HG02678 (cell line): ENCODE results near the gene STH.

Experiments used
- ATAC-seq: cut with Tn5 transposase; IDR thresholded peaks from one replicate; pipeline ENCODE4 v1.9.1; 2021; ENCODE audit warnings: mild to moderate bottlenecking, moderate library complexity; ENCODE audit not compliant: unreplicated experiment

Gene STH

GRCh38 chr17:45966606-45967280, 32.3 kb upstream of the STH start:
- no peak for ATAC-seq

GRCh38 chr17:45967378-45967777, 31.7 kb upstream of the STH start:
- no peak for ATAC-seq

GRCh38 chr17:45968732-45969131, 30.3 kb upstream of the STH start:
- ATAC-seq = no peak

GRCh38 chr17:45969726-45970125, 29.3 kb upstream of the STH start:
- ATAC-seq = no peak

- no peak for ATAC-seq
Observed at GRCh38 chr17:45970659-45971058, 28.4 kb upstream of the STH start.

- no peak for ATAC-seq
Observed at GRCh38 chr17:45971698-45972141, 27.3 kb upstream of the STH start.

- ATAC-seq = no peak
Observed at GRCh38 chr17:45972531-45972930, 26.5 kb upstream of the STH start.

- no peak for ATAC-seq
Observed at GRCh38 chr17:45973099-45973780, 25.8 kb upstream of the STH start.

- ATAC-seq = no peak
Observed at GRCh38 chr17:45973946-45974859, 24.8 kb upstream of the STH start.

GRCh38 chr17:45974916-45975630, 24.0 kb upstream of the STH start:
- no peak for ATAC-seq

- ATAC-seq = no peak
Observed at GRCh38 chr17:45975640-45976295, 23.3 kb upstream of the STH start.

- ATAC-seq = no peak
Observed at GRCh38 chr17:45976391-45976754, 22.7 kb upstream of the STH start.

GRCh38 chr17:45976755-45977505, 22.1 kb upstream of the STH start:
- no peak for ATAC-seq

- ATAC-seq = no peak
Observed at GRCh38 chr17:45977506-45977824, 21.6 kb upstream of the STH start.

GRCh38 chr17:45977976-45978626, 20.9 kb upstream of the STH start:
- no peak for ATAC-seq

- no peak for ATAC-seq
Observed at GRCh38 chr17:45979137-45979536, 19.9 kb upstream of the STH start.

- ATAC-seq = no peak
Observed at GRCh38 chr17:45980855-45981254, 18.2 kb upstream of the STH start.

- no peak for ATAC-seq
Observed at GRCh38 chr17:45981306-45981705, 17.7 kb upstream of the STH start.

GRCh38 chr17:45982791-45983613, 16.0 kb upstream of the STH start:
- no peak for ATAC-seq
